Osteoblast (primary cell): ENCODE data around the gene CA4. TPM values are rescaled to one million over a fixed set of nuclear protein-coding genes. Genes with fewer than 3 reads are reported as not detected.

Source experiments
- DNase-seq: peaks from one replicate; pipeline ENCODE4 v3.0.0; 2011; ENCODE audit warnings: low spot score, mixed read lengths; ENCODE audit not compliant: insufficient read length; ENCODE audit errors: missing footprints
- H2AFZ ChIP-seq: 2 replicates; pipeline ENCODE4 v1.6.0; 2011; ENCODE audit warnings: mild to moderate bottlenecking, low read length
- H3K27ac ChIP-seq: 2 replicates; pipeline ENCODE4 v1.5.1; 2011; ENCODE audit warnings: mild to moderate bottlenecking, low read depth, low read length, moderate library complexity
- H3K27me3 ChIP-seq: 2 replicates; pipeline ENCODE4 v1.6.0; 2012; ENCODE audit warnings: mild to moderate bottlenecking, control low read depth, inconsistent platforms, low read length, moderate library complexity; ENCODE audit not compliant: insufficient read depth
- H3K36me3 ChIP-seq: 2 replicates; pipeline ENCODE4 v1.5.1; 2011; ENCODE audit warnings: mild to moderate bottlenecking, low read length, control low read depth, moderate library complexity; ENCODE audit not compliant: insufficient read depth
- H3K4me1 ChIP-seq: 2 replicates; pipeline ENCODE4 v1.5.1; 2011; ENCODE audit warnings: mild to moderate bottlenecking, low read length, control low read depth, moderate library complexity; ENCODE audit not compliant: insufficient read depth
- H3K4me2 ChIP-seq: 2 replicates; pipeline ENCODE4 v1.6.0; 2011; ENCODE audit warnings: mild to moderate bottlenecking, low read length; ENCODE audit not compliant: insufficient read depth
- H3K4me3 ChIP-seq: fragments of 200-600 bp; sonication (generic); 3 replicates; pipeline ENCODE4 v1.5.1; 2012; ENCODE audit warnings: mild to moderate bottlenecking, low read length, inconsistent platforms; ENCODE audit not compliant: insufficient read depth
- H3K79me2 ChIP-seq: 2 replicates; pipeline ENCODE4 v1.6.0; 2012; ENCODE audit warnings: mild to moderate bottlenecking, low read length, control low read depth, inconsistent platforms; ENCODE audit not compliant: insufficient read depth
- H3K9me3 ChIP-seq: 2 replicates; pipeline ENCODE4 v1.5.1; 2011; ENCODE audit warnings: low read depth, low read length, control low read depth
- H4K20me1 ChIP-seq: 2 replicates; pipeline ENCODE4 v1.6.0; 2012; ENCODE audit warnings: mild to moderate bottlenecking, low read length, control low read depth; ENCODE audit not compliant: insufficient read depth
- CTCF ChIP-seq: IDR thresholded peaks from 2 replicates; pipeline ENCODE4 v1.5.1; 2011; ENCODE audit warnings: mild to moderate bottlenecking, low read depth, low read length, moderate library complexity; ENCODE audit errors: extremely low read depth
- total RNA-seq: library from RNA; depleted of rRNA; stranded (reverse); fragments of >200 nt; gene quantifications from 2 replicates; pipeline ENCODE4 v1.2.3, GENCODE V29; 2012

Gene CA4
- total RNA-seq, 1 donor: not detected

- no peak overlapping the region for H2AFZ ChIP-seq
- DNase-seq: peak; percentile 60
- H3K4me3 ChIP-seq: no peak overlapping the region
- H3K9me3 ChIP-seq: no peaks in the 10 kb centered on the region
- H4K20me1 ChIP-seq: peaks cover 1% of the 10 kb centered on the region
- no peak overlapping the region for H3K27ac ChIP-seq
- peaks cover 5% of the 10 kb centered on the region for H3K4me1 ChIP-seq
- H3K36me3 ChIP-seq: no peaks in the 10 kb centered on the region
- no peak for TF ChIP-seq CTCF
- H3K79me2 ChIP-seq: no peaks in the 10 kb centered on the region
- H3K27me3 ChIP-seq: peaks cover 8% of the 10 kb centered on the region
- no peak overlapping the region for H3K4me2 ChIP-seq
Observed at GRCh38 chr17:60159479-60159866, 9.7 kb downstream of the CA4 start.

DNA sequence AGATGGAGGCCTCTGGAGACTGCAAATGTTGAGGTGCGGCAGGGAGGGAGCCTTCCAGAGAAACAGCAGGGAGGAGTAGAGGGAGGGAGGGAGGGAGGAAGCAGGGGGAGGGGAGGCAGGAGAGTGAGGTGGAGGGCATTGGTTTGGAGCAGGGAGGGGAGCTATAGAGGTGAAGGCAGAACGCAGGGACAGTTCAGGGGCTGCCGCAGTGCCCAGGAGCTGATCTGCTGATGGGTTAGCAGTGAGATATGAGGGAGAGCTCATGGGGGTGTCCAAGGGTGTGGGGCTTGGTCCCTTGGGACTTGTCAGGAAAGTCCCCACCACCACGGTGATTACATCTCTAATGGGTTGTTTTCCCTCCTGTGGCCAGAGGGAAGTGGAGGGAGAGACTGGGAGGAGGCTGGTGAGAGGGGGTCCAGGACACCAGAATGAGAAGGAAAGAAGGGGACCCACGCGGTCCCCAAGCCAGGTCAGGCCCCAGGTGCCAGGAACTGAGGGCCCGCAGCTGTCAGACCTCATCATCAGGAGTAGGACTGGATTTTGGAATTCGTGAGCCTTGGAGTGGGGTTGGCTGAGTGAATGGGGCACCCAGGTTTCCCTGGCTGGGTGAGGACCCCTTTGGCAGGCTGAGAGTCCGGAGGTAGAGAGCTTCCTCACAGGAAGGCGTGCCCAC, 11.2 kb downstream of the CA4 start:
- Histone ChIP-seq H3K4me3 (no peak overlapping the region), H3K9me3 (no peaks in the 10 kb centered on the region), H3K4me2 (no peak overlapping the region), H3K4me1 (no peaks in the 10 kb centered on the region), H3K79me2 (no peaks in the 10 kb centered on the region), H3K27me3 (peaks cover 17% of the 10 kb centered on the region), H3K27ac (no peak overlapping the region), H2AFZ (no peak overlapping the region), H4K20me1 (no peaks in the 10 kb centered on the region), H3K36me3 (no peaks in the 10 kb centered on the region)
- TF ChIP-seq CTCF: no peak
- peak; percentile 55 for DNase-seq

- no peaks in the 10 kb centered on the region for H3K9me3 ChIP-seq
- peak; percentile 48 for DNase-seq
- no peaks in the 10 kb centered on the region for H4K20me1 ChIP-seq
- no peaks in the 10 kb centered on the region for H3K36me3 ChIP-seq
- no peak for TF ChIP-seq CTCF
- no peaks in the 10 kb centered on the region for H3K79me2 ChIP-seq
- peaks cover 20% of the 10 kb centered on the region for H3K27me3 ChIP-seq
- no peak overlapping the region for H3K27ac ChIP-seq
- H3K4me1 ChIP-seq: no peaks in the 10 kb centered on the region
- H3K4me3 ChIP-seq: no peak overlapping the region
- no peak overlapping the region for H3K4me2 ChIP-seq
- no peak overlapping the region for H2AFZ ChIP-seq
Observed at GRCh38 chr17:60161598-60162330, 12.0 kb downstream of the CA4 start.

GRCh38 chr17:60163108-60163784, 13.5 kb downstream of the CA4 start:
- Histone ChIP-seq H3K79me2 (no peaks in the 10 kb centered on the region), H3K27ac (no peak overlapping the region), H3K4me1 (peaks cover 5% of the 10 kb centered on the region), H3K27me3 (peaks cover 25% of the 10 kb centered on the region), H3K4me3 (no peak overlapping the region), H4K20me1 (no peaks in the 10 kb centered on the region), H3K36me3 (no peaks in the 10 kb centered on the region), H3K4me2 (no peak overlapping the region), H3K9me3 (no peaks in the 10 kb centered on the region), H2AFZ (no peak overlapping the region)
- TF ChIP-seq CTCF: no peak
- DNase-seq: peak; percentile 84
